GM06990 (cell line): ENCODE measurements around the gene CCT6B.
A peak's percentile ranks its signal among the peaks of the same experiment; 100 is the strongest.

Experiments used
- DNase-seq: peaks from one replicate; pipeline ENCODE4 v3.0.0-alpha.2; 2011; ENCODE audit not compliant: insufficient read length; ENCODE audit errors: extremely low read depth
- H3K27me3 ChIP-seq: replicated peaks from 2 replicates; pipeline ENCODE4 v1.6.0; 2011; ENCODE audit warnings: low read length; ENCODE audit not compliant: control insufficient read depth, insufficient read depth
- H3K36me3 ChIP-seq: 2 replicates; pipeline ENCODE4 v1.5.1; 2011; ENCODE audit warnings: low read length; ENCODE audit not compliant: control insufficient read depth, insufficient read depth
- H3K4me3 ChIP-seq: replicated peaks from 2 replicates; pipeline ENCODE4 v1.5.1; 2011; ENCODE audit warnings: low read depth, mild to moderate bottlenecking, control low read depth, low read length
- TF ChIP-seq, protein P1 (sequence below): IDR thresholded peaks from 2 replicates; pipeline ENCODE4 v1.5.1; 2011; ENCODE audit warnings: low read length, control low read depth, mild to moderate bottlenecking, inconsistent platforms; ENCODE audit not compliant: insufficient read depth, poor library complexity, severe bottlenecking

Gene CCT6B

DNA sequence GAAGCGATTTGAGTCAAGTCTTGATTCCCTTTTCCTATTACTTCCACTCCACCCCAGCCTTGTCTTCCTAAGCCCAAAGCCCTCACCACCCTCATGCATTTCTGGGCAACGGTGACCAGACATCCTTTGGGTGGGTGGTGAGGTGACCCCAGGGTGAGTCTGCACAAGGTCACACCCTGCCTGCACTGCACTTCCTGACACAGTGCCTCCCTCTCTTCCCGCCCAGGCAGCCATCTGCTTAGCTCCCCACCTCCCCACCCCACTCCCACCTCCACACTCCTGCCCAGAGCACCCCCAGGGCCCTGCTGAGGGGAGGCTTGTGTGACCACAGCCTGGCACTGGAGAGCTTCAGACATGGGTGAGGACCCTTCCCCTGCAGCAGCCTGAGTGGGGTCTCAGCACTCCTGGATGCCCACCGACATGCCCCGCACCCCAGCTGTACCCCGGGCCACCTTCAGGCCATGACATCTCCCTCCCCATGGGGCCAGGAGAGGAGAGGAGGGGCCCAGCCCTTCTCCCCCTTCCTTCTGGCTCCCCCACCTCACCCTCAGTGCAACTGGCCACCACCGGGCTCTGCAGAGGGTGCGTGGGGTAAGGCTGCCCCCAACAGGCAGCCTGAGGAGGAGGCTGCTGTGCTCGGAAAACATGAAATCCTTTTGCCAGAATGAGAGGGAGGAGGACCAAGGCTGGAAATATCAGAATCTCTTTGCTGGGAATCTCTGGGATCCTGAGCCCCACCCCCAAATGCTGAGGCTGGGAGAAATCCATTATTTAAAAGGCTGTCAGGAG, 68.6 kb downstream of the CCT6B start:
- Histone ChIP-seq H3K36me3 (no peaks in the 10 kb centered on the region), H3K4me3 (no peak overlapping the region), H3K27me3 (no peaks in the 10 kb centered on the region; the same call in none of the 2 replicates)
- DNase-seq, result no peak
- TF ChIP-seq, protein P1, sequence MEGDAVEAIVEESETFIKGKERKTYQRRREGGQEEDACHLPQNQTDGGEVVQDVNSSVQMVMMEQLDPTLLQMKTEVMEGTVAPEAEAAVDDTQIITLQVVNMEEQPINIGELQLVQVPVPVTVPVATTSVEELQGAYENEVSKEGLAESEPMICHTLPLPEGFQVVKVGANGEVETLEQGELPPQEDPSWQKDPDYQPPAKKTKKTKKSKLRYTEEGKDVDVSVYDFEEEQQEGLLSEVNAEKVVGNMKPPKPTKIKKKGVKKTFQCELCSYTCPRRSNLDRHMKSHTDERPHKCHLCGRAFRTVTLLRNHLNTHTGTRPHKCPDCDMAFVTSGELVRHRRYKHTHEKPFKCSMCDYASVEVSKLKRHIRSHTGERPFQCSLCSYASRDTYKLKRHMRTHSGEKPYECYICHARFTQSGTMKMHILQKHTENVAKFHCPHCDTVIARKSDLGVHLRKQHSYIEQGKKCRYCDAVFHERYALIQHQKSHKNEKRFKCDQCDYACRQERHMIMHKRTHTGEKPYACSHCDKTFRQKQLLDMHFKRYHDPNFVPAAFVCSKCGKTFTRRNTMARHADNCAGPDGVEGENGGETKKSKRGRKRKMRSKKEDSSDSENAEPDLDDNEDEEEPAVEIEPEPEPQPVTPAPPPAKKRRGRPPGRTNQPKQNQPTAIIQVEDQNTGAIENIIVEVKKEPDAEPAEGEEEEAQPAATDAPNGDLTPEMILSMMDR, result peak; percentile 67

DNA sequence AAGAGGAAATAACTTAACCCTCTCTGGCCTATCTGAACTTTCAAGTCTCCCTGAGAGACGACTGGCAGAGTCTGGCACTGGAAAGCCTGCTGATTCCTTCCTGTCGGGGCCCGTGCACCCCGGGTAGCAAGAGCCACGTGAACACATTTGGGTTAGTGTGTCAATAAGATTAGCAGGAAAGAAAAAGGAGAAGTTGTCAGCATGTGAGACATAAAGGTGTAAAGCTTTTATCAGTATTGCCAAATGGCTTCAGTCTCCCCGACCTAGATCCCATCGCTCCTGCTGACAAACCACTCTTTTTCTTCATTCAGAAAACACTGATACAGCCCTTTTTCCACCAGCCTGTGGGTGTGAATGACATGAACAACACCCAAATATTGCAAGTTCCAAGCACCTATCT, 74.4 kb downstream of the CCT6B start:
- Histone ChIP-seq H3K4me3 (no peak overlapping the region), H3K27me3 (no peaks in the 10 kb centered on the region; the same call in none of the 2 replicates), H3K36me3 (no peaks in the 10 kb centered on the region)
- DNase-seq, result no peak
- TF ChIP-seq, protein P1, result no peak

- no peaks in the 10 kb centered on the region; the same call in none of the 2 replicates for H3K27me3 ChIP-seq
- no peaks in the 10 kb centered on the region for H3K36me3 ChIP-seq
- DNase-seq, result no peak
- TF ChIP-seq, protein P1, result no peak
- H3K4me3 ChIP-seq, result no peak overlapping the region
These were observed 76.2 kb downstream of the CCT6B start for GRCh38 chr17:34885076-34885475.

GRCh38 chr17:34884597-34884996, 76.7 kb downstream of the CCT6B start:
- DNase-seq, result no peak
- Histone ChIP-seq H3K4me3 (no peak overlapping the region), H3K36me3 (no peaks in the 10 kb centered on the region), H3K27me3 (no peaks in the 10 kb centered on the region; the same call in none of the 2 replicates)
- TF ChIP-seq, protein P1, result no peak

DNA sequence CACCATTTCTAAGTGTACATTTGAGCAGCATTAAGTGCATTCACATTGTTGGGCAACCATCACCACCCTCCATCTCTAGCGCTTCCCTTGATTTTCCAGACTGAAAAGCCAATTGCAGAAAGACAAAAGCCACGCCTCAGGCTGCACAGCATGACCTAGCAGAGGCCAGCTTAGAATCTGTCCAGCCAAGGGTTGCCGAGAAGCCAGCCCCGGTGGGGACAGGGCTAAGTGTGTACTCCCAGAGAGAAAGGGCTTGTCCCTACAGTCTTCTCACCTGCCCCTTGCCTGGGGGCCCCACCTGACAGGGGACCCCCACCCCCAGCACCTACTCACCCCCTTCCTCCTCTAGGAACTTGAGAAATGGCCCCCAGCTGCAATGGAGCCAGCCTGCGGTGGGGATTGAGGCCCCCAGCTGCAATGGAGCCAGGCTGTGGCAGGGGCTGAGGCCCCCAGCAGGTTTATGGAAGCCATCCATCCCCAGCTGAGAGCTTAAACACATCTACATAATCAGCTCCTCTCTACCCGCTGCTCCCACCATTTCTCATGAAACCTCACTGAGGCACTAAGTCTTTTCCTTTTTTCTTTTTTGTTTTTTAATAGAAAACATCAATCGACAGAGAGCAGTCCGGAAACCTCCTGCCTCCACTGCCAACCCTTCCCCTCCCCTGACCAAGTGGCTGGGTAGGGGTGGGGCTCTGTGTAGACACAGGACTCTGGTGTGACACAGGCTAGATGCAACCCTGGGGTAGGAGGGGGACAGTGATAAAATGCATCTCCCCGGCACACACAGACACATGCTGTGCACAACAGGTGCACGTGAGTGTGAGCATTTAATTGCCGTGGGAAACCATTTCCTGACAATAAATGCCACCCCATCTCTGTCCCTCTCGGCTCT, 77.9 kb downstream of the CCT6B start:
- Histone ChIP-seq H3K27me3 (no peaks in the 10 kb centered on the region; the same call in 1 of the 2 replicates), H3K36me3 (no peaks in the 10 kb centered on the region), H3K4me3 (no peak overlapping the region)
- TF ChIP-seq, protein P1, result no peak
- DNase-seq, result no peak
